NCI-H1048 (cell line): ENCODE data around the gene HMGXB3.

Experiments used
- DNase-seq: peaks from one replicate; lab custom pipeline; 2025; lab: John Stamatoyannopoulos, UW

Gene HMGXB3

DNA sequence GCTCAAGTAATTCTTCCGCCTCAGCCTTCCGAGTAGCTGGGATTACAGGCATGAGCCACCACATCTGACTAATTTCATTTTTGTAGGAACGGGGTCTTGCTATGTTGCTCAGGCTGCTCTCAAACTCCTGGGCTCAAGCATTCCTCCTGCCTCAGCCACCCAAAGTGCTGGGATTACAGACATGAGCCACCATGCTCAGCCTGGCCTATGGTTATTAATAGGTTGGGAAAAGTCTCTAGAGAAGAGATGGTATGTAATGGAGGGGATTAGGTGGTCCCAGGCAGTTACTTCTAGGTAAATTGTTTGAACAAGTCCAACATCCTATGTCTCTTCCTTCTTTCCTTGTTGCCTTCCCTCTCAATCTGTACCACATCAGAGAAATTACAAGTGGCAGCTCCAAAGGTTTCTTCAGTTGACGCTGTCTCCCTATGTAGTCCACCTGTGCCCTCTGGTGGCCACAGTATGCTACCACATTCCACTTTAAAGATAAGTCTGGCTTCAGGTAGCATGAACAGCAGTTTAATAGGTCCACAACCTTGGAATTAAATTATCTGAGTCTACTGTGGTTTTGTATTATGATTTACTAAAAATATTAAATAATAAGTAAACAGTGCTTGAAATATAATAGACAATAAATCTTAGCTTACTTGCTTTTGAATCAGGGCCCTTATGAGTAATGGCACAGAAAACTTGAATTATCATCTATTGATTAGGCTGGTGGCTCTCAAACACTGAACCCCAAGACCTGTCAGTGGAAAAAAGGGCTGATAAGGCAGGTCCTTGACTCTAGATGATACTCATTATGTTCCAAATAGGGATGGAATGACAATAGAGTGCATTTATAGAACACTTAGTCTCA is 9.8 kb upstream of the HMGXB3 start:
- peak; percentile 41 for DNase-seq

DNA sequence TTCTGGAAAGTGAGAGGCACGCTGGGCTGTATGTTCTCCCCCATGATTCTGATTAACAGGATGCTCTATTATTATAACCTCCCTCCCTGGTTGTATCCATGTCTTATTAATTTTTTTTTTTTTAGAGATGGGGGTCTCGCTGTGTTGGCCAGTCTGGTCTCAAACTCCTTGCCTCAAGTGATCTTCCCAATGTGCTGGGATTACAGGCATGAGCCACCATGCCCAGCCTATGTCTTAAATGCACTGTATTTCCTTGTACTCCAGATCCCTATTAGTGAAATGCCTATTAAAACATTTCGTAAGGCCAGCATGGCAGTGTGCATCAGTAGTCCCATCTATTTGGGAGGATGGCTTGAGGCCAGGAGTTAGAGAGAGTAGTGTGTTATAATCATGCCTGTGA is 7.1 kb upstream of the HMGXB3 start:
- DNase-seq = no peak

DNA sequence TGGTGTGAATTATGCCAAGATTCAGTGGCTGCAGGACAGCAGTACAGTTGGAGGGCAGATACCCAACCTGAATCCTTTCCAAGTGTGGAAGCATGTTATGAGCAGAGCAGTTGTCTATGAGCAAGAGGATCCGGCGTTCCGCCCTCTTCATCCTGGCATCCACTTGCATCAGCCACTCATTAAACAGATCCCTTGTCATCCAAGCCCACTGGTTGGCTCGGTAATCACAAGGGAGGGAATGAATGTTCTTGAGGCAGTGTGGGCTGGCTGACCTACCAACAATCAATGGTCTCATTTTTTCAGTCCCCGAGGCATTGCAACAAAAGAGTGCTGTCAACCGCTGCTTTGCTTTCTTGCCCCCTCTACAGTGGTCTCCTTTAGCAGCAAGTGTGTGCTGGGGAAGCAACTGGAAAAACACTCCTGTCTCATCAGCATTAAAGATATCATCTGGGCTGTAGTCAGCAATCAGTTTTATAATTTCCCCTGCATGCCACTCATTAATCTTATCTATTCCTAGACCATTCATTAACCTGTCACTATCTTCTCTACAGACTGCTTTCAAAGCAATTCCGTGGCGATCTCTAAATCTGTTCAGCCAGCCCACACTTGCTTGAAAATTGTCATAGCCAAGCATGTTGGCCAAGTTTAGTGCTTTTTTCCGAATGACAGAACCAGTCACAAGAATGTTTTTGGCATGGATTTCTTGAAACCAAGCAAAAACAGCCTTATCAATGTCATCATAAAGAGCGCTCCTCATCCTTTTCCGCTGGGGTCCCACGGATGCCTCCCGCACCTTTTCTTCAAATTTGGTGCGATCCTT is 4.9 kb upstream of the HMGXB3 start:
- no peak for DNase-seq

DNA sequence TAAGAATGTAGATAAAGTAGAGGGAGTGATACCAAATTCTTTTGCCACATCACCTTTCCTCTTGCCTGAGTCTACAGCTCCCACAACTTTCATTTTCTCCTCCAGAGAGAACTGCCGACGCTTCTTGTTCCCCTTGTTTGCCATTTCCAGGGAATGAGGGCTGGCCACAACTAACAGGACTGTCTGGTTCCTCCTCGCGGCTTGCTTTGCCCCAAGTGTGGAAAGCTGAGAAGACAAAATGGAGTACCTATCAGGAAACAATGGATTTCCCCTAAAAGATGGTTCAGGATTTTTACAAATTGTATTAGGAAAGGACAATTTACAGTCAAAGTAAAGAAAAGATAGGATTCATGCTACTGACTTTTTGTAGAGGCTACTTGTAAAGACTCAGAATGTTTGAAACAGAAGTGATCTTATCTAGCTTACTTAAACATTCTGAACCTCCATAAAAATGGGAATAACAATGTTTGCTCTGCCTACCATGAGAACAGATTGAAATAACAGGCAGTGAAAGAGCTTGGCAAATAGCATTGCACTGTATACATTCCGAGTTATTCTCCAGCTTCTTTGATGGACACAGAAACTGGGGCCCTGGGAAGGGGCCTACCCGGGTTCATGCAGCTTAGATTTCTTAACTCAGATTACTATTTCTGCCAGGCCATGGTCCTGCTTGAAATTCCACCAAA is 4.2 kb upstream of the HMGXB3 start:
- DNase-seq = no peak

DNA sequence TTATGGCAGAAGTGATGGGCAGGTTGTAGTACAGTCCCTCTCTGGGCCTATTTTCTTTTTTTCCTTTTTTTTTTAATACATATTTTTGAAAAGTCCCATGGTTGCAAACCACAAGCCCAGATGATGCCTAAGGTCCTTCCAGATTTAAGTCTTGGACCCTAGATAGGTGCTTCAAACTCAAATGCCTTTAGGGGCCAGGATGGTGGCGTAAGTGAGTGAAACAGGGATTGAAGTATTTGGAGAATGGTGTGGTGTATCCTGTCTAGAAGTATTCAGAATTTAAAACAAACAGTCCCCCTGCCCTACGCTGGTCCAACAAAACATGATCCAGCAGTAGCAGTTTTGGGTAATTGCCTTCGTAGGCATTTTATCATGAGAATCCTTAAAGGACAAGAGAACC is 2.3 kb upstream of the HMGXB3 start:
- no peak for DNase-seq

DNA sequence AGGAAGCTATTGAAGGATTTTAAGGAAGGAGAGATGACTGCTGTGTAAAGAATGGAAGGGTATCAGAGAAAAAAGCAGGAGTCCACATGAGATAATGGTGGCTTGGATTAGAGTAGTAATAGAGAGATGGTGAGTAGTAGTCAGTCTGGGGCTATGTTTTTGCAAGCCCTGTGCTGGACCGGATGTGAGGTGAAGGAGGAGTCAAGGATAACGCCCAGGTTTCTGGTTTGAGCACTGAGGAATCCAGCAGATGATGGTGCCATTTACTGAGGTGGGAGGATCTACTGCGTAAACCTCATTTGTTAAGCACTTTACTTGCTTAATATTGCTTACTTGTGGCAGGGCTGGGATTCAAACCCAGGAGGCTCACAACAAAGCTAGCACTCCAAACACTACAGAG is 1.2 kb upstream of the HMGXB3 start:
- no peak for DNase-seq

DNA sequence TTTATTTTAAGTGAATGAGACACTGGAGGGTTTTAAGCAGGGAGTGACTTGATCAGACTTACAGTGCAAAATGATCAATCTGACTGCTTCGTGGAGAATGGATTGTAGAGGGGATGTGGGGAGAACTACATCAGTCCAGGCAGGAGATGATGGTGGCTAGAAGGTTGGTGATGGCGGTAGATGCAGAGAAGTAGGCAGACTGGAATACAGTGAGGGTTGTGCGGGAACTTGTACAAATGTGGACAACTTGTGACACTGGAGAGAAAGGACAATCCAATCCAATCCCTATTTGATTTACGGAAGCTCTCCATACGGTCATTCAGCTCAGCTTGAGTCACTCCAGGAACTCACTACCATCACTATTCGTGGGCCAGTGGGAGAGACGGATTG is 678 bp upstream of the HMGXB3 start:
- DNase-seq = no peak

DNA sequence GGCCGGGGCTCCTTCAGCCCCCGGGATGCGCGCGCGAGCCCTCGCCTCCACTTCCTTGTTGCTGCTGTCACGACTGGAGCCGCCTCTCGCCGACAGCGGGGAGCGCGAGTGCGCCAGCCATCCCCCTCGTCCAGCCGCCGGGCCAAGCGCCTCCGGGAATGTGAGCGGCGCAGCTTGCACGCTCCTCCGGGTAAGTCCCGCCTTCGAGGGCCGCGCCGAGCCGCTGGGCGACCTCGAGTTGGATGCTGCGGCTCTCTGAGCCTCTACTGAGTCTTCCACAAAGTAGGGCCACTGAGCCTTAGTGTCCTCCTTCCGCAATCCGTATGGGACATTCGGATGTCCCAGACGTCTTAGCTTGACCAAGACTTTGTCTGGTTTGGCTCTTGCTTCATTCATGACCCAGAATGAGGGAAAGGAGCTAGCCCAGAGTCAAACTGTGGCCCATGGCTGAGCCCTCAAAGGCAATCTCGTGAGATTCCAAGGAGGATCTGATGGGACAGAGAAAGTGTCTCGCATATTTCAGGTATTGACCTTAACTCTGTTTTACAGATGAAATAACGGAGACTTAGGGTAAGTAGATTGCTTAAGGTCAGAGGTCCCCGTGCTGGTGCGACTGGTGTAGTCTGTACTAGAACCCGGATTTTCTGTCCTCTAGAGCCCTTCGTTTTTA is 586 bp downstream of the HMGXB3 start:
- no peak for DNase-seq

DNA sequence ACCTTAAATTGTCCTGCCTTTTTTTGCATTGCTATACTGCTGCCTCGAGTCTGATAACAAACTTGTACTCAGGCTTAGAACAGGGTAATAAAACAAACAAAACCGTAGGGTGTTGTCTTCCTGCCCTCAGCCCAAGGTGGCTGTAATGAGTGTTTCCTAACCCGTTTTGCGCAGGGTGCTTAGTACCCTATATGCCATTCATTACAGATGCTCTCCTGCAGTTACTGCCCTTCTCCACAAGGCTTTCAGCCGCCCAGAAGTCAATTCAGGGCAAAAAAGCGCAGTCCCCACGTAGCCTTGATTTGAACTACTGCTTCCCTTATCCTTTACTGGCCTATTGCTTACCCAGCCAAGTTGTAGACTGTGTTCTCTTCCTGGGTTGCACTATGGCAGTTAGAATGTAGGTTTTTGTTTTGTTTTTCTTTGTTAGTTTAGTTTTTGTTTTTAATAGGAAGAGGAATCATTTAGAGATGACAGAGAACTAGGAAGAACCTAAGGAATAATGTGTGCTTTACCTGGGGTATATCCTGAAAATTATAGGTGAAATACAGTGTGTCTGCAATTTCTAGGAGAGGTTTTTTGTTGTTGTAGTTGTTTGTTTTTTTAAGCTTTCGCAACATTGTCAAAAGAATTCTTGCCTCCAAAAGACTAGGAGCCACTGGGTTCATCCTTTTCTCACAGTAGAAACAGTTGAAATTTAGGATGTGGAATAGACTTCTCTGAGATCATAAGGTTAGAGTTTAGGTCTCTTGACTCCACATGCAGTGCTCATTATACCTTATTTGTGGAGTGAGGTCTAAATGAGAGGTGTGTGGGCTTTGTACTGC is 1.3 kb downstream of the HMGXB3 start:
- no peak for DNase-seq

DNA sequence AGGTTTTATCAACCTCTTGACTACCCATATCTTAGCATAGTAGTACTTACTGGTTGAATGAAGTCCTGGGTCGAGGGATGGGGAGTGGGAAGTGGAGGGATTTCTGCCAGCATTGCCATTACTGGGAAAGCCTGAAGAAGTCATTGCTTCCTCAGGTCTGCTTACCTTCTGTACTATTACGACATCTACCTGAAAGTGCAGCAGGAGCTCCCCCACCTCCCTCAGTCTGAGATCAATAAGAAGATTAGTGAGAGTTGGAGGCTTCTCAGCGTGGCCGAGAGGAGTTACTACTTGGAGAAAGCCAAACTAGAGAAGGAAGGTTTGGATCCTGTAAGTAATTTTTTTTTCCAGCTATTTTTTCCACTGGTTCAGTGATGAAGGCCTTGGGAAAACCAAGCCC is 5.8 kb downstream of the HMGXB3 start:
- no peak for DNase-seq

DNA sequence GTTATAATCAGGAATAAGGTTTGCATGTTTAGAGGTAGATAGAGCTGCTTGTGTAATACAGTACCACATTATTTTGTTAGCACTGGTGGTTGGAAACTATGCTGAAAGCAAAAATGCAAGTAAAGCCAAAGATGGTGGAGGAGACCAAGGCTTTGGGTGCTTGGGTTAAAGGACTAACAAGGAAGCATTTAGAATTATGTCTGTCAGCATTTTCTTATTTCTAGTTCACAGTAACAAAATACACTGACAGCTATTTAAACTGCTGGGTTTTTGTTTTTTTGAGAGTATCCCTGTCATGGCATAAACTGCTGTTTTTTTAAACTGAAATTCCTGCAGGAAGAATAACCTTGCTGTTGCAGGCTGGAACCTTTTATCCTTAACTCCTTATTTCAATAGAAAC is 6.5 kb downstream of the HMGXB3 start:
- no peak for DNase-seq

DNA sequence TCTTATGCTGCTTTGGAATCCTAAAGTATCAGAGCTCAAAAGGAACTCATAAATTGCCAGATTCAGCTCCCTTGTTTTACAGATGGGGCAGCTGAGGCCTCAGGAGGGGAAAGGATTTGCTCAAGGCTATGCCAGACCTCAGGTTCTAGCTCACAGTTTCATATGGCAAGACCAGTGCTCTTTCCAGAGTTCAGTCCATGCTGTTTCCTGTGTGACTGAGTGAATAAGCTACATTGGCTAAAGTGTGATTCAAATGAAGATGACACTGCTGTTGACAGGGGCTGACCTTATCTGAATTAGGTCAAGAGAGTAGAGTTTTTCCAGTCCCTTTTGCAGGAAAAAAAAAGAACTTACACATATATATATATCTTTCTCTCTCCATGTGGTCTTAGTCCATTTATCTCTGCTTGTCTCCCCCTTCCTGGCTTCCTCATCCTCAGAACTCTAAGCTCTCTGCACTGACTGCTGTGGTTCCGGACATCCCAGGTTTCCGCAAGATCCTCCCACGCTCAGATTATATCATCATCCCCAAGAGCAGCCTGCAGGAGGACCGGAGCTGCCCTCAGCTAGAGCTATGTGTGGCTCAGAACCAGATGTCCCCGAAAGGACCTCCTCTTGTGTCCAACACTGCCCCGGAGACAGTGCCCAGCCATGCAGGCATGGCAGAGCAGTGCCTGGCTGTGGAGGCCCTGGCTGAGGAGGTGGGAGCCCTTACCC is 9.3 kb downstream of the HMGXB3 start:
- DNase-seq = no peak

DNA sequence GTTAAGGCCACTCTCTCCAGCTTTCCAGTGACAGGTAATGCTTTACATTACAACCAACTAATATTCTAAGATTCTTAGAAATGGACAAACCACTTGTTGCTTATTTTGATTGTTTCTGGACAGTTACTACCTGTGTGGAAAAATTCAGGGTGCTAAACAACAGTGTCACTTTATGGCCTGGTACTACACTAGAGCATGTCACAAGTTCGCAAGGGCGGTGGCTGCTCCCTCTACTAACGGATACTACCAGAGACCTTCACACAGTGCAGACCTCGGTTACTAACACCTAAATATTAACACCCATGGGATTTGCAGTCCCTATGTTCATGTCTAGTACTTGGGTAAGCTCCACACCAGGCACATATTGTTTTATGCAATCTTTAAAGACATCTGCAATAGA is 13.4 kb downstream of the HMGXB3 start:
- DNase-seq = no peak

DNA sequence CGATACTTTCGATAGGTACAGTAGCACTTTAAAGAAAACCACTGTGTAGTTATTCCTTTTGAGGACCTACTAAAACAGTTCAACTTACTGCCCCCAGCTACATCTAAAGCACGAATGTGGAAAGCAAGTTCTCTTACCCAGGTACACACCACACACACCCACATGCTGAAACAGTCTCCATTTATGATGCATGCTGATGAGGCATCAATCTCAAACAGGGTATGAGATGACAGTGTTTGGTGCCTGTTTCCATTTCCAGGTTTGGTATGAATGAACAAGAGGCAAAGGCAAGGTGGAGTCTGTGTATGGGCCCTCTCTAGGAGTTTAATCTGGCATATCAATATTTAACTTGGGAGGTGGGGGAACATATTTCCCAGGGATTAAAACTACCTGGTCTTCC is 13.9 kb downstream of the HMGXB3 start:
- DNase-seq = no peak

DNA sequence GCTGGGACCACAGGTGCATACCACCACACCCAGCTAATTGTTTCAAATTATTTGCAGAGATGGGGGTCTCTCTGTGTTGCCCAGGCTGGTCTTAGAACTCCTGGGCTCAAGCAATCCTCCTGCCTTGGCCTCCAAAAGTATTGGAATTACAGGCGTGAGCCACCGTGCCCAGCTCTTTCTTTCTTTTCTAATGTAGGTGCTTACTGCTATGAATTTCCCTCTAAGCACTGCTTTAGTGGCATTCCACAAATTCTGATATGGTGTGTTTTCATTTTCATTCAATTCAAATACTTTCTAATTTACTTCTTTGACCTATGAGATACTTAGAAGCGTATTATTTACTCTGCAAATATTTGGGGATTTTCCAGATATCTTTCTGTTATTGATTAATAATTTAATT is 14.9 kb downstream of the HMGXB3 start:
- DNase-seq = no peak

DNA sequence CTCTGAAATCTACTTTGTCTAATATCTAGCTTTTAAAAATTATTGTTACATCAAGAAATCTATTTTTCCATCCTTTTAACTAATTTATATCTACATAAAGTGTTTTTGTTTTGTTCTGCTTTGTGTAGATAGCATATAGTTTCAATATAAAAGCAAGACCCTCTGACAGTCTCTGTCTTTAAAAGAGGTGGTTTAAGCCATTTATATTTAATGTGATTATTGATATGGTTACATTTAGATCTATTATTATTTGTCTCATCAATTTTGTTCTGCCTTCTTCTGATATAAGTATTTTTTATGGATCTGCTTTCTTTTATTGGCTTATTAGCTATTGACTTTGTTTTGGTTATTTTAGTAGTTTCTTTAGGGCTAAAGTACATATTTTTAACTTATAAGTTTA is 16.0 kb downstream of the HMGXB3 start:
- no peak for DNase-seq

DNA sequence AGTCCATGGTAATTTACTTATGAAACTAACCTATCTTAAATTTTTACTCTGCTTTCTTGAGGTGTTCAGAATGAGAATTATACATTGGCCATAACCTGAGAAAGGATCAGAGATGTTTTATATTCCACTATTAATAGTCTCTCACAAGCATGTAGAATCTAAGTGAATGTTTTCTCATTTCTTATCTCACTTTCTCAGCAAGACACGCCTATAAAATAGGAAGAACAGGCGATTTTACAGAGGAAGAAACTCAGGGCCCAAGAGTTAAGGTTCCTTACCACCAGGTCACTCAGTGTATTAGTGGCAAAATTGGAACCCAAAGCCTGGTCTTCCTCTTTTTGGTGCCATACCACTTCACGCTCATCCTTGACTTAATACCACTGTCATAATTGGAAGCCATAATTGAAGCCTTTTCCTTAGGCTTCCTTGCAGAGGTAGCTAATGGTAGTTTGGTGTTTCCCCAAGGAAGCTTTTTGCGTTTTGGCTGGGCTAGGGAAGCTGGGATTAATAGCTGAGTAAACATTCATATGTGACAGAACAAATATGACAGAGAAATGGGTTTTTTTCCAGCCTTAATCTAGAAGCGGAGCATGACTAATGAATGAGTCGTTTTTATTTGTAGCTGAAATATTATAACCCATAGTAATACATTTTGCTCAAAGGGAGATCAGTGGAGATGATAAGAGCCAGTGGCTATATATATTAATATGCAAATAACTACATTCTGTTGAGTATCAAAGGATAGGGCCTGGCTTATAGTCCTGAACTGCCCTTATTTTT is 16.9 kb downstream of the HMGXB3 start:
- DNase-seq = no peak

DNA sequence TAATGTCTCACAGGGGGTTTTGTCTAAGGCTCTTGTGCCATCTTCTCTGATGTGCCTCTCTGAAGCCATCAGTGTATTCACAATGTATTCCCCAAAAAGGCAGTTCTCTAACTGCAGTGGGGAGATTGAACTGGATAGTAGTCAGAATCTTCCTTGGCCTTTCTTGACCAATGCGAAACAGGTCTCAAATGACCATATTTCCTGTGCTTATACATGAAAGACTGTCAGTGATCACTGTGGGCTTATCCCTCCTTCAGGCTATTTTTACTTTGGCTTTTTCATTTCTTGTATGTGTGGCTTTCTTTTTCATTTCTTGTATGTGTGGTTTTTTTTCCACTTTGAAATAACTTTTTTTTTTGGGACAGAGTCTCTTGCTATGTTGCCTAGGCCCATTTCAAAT is 19.7 kb downstream of the HMGXB3 start:
- DNase-seq = no peak

DNA sequence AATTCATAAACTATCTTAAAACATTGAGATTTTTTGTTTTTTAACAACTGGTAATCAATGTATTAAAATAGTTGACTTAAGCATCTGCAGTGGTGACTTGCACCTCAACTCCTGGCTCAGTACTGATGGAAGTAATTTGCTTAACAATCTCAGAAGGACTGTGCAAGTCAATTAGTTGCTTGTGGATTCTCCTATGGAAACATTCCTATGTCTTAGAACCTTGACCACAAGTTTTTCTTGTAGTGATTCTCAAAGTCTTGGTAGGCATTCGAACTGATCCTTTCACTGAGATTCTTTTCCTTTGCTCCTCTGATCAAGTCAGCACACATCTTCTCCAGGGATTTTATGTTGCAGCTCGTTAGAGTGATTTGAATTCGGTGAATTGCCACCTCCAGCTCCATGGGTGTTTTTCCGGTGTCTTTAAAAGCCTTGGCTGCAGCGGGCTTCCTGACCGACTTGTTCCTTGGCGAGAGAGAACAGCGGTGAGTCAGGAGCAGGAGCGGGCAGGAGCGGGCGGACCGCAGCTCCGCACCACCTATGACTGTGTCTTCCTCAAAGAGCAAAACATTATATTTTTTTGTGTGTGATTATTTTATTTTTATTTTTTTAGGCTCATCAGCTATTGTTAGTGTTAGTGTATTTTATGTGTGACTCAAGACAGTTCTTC is 21.1 kb downstream of the HMGXB3 start:
- no peak for DNase-seq
